GM10266 (cell line): ENCODE results near the gene RSPH6A.

ENCODE experiments used
- DNase-seq: peaks from one replicate; pipeline ENCODE4 v3.0.0; 2012; ENCODE audit errors: extremely low spot score
- CTCF ChIP-seq: IDR thresholded peaks from 2 replicates; pipeline ENCODE4 v1.5.1; 2012; ENCODE audit warnings: mild to moderate bottlenecking, low read depth; ENCODE audit not compliant: control insufficient read depth, insufficient read depth; ENCODE audit errors: missing control alignments

RSPH6A gene

DNA sequence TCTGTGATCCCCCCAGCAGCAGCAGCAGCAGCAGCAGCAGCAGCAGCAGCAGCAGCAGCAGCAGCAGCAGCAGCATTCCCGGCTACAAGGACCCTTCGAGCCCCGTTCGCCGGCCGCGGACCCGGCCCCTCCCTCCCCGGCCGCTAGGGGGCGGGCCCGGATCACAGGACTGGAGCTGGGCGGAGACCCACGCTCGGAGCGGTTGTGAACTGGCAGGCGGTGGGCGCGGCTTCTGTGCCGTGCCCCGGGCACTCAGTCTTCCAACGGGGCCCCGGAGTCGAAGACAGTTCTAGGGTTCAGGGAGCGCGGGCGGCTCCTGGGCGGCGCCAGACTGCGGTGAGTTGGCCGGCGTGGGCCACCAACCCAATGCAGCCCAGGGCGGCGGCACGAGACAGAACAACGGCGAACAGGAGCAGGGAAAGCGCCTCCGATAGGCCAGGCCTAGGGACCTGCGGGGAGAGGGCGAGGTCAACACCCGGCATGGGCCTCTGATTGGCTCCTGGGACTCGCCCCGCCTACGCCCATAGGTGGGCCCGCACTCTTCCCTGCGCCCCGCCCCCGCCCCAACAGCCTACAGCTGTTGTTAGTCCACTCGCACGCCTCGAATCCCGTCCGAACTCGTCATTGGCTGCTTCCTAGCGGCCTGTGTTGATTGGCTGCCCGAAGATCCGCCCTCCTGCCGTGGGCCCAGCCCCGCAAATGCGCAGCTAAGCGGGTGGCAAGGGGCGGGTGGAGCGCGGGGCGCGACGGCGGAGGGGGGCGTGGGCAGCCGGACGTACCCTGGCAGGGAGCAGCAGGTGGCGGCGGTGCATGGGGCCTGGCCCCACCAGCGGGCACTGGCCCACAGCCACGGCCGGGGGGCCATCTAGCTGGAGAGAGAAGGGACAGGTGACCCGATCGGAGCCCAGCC lies 44.7 kb downstream of the RSPH6A start:
- DNase-seq: peak; percentile 98
- TF ChIP-seq CTCF: peak; percentile 93

DNA sequence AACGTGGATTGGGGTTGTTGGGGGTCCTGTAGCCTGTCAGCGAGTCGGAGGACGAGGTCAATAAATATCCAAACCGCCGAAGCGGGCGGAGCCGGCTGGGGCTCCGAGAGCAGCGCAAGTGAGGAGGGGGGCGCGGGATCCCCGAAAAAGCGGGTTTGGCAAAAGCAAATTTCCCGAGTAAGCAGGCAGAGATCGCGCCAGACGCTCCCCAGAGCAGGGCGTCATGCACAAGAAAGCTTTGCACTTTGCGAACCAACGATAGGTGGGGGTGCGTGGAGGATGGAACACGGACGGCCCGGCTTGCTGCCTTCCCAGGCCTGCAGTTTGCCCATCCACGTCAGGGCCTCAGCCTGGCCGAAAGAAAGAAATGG lies 45.3 kb downstream of the RSPH6A start:
- DNase-seq: no peak
- TF ChIP-seq CTCF: no peak

DNA sequence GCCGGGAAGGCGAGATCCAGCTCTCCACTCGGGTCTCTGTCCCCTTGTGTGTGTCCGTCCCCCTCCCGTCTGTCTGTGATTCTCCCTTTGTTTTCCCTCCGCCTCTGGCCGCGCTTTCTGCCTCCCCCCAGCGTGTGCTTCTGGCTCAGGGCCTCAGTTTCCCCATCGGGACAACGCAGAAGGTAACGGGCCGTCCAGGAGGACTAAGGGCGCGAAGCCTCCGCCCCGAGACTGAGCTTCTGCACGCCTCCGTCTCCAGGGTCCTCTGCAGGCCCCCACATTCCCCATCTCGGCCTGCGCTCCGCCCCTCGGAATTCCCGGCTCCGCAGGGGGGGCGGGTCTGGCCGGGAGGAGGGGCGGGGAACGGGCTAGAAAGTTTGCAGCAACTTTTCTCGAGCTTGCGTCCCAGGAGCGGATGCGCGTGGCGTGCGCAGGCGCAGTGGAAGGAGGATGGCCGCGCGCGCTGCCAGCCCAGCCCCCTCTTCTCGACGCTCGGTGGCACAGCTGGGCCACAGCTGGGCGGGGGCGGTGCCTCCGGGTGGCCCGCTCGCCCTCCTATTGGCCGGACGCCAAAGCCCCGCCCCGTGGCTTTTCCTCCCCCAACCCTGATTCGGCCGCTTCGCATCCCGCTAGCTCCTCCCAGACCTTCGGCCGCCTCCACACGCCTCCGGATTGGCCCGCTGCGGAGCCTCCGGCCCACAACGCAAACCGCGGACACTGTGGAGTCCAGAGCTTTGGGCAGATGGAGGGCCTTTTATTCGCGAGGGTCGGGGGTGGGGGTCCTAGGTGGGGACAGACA lies 45.9 kb downstream of the RSPH6A start, which contains the start of gene SIX5:
SIX5 (minus strand) TSS at position 269 of the 799 bp plus-strand sequence. CDS start 408 bp downstream, outside the sequence.
- peak; percentile 100 for DNase-seq
- no peak for TF ChIP-seq CTCF

- TF ChIP-seq CTCF: no peak
- no peak for DNase-seq
These were observed 46.5 kb downstream of the RSPH6A start for GRCh38 chr19:45768655-45768983.

- peak; percentile 80 for DNase-seq
- no peak for TF ChIP-seq CTCF
These were observed 47.0 kb downstream of the RSPH6A start for GRCh38 chr19:45767881-45768654.

DNA sequence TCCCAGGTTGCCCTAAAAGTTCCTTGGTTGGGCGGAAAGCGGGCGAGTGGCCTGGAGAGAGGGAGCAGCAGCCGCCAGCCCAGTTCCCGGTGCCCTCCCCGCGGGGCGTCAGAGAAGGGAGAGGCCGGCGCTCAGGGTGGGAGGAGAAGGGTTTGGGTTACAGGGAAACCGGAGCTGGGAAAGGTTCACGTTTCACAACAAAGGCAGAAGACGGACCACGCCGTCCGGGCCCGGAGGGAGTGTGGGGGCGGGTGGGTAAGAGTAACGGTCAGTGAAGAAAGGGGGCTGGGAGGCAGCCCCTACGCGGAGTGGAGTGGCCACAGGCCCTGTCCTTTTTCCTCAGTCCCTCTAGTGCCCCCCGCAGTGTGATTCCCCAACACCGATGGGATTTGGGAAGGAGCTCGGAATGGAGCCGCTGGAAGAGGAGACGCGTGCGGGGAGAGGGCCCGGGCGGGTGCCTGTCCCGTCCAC lies 47.7 kb downstream of the RSPH6A start:
- TF ChIP-seq CTCF: no peak
- DNase-seq: no peak
